ENCODE results near the gene SCIN.

Gene SCIN

GRCh38 chr7:12565873-12566272, 4.6 kb upstream of the SCIN start:
- no peak for TF ChIP-seq CTCF (IDR thresholded peaks at IDR 0.05; ENCODE audit: control extremely low read depth, extremely low read depth, low read depth, missing control alignments)
- ChIA-PET POLR2A (interaction anchor here (0.5 kb wide), 1 partner anchor 355 kb away, joined by 3 read pairs; the partner anchor contains the start of gene TMEM106B), CTCF (interaction anchor here (1.6 to 4.5 kb wide), 3 partner anchors 8 to 41 kb away, joined by 5 to 15 read pairs (median 8); no protein-coding TSS in a partner anchor)
- no peak for DNase-seq (ENCODE audit: extremely low spot score)

GRCh38 chr7:12567015-12567414, 3.5 kb upstream of the SCIN start:
- peak; percentile 62 for DNase-seq (ENCODE audit: extremely low spot score)
- ChIA-PET POLR2A (no interaction called here), CTCF (interaction anchor here (1.6 to 4.5 kb wide), 5 partner anchors 9 to 42 kb away, joined by 5 to 15 read pairs (median 8); no protein-coding TSS in a partner anchor)
- TF ChIP-seq CTCF (IDR thresholded peaks at IDR 0.05; ENCODE audit: control extremely low read depth, extremely low read depth, low read depth, missing control alignments), result no peak

GRCh38 chr7:12569673-12570072, 847 bp upstream of the SCIN start:
- DNase-seq (ENCODE audit: extremely low spot score), result no peak
- ChIA-PET CTCF (interaction anchor here (0.7 to 4.5 kb wide), 7 partner anchors 9 to 117 kb away, joined by 3 to 15 read pairs (median 4); partner anchors contain the start of gene ARL4A), POLR2A (no interaction called here)
- TF ChIP-seq CTCF (IDR thresholded peaks at IDR 0.05; ENCODE audit: control extremely low read depth, extremely low read depth, low read depth, missing control alignments), result no peak

- no peak for DNase-seq (ENCODE audit: extremely low spot score)
- ChIA-PET CTCF (interaction anchor here (1.1 to 3.1 kb wide), 3 partner anchors 8 to 117 kb away, joined by 4 to 10 read pairs (median 4); partner anchors contain the start of gene ARL4A), POLR2A (no interaction called here)
- no peak for TF ChIP-seq CTCF (IDR thresholded peaks at IDR 0.05; ENCODE audit: control extremely low read depth, extremely low read depth, low read depth, missing control alignments)
Measured at GRCh38 chr7:12570168-12570533, 369 bp upstream of the SCIN start.

- POLR2A ChIA-PET, result no interaction called here
- CTCF ChIA-PET, result interaction anchor here (0.9 to 1.8 kb wide), 2 partner anchors 10 to 47 kb away, joined by 3 to 6 read pairs; no protein-coding TSS in a partner anchor
- DNase-seq (ENCODE audit: extremely low spot score), result no peak
- TF ChIP-seq CTCF (IDR thresholded peaks at IDR 0.05; ENCODE audit: control extremely low read depth, extremely low read depth, low read depth, missing control alignments), result no peak
Measured at GRCh38 chr7:12571691-12572090, 1.2 kb downstream of the SCIN start.

GRCh38 chr7:12572941-12573575, 2.5 kb downstream of the SCIN start:
- ChIA-PET POLR2A (no interaction called here), CTCF (no interaction called here)
- no peak for DNase-seq (ENCODE audit: extremely low spot score)
- TF ChIP-seq CTCF (IDR thresholded peaks at IDR 0.05; ENCODE audit: control extremely low read depth, extremely low read depth, low read depth, missing control alignments), result no peak
